Measurements from ENCODE around the gene LPP.

GRCh38 chr3:188367678-188368077 is 213.7 kb downstream of the LPP start:
- TF ChIP-seq CTCF (IDR thresholded peaks at IDR 0.05 in 4 of 5, conservative IDR thresholded peaks at IDR 0.05 in 1 of 5) (no peak), POLR2A (IDR thresholded peaks at IDR 0.05) (no peak)

Data from gastrocnemius medialis (tissue), 4 donors.